Measurements from ENCODE around the gene TDRD6.

TDRD6 gene

DNA sequence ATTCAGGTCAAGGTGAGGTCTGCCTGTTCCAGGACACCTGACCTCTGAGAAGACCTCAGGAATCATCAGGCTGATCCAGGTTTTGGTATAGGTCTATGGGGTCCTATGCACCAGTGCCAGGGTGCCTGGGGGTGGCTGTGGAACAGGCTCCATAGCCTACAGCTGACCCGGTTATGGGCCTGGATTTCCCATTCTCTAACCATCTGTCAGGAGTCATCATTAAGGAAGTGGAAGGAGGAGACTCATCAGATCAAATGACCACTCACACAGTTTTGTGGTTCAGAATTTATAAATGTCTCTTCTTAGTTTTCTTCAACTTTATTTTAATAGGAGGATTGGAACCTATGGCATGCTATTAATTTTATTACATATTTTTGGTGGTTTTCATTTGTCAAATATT is 32.7 kb downstream of the TDRD6 start:
- no peak for DNase-seq (ENCODE audit: low spot score)
- TF ChIP-seq CTCF (IDR thresholded peaks at IDR 0.05; ENCODE audit: borderline replicate concordance, control extremely low read depth, extremely low read depth, insufficient read depth, missing control alignments): no peak
- in situ Hi-C loops (cut with MboI; ENCODE audit: low sequenced_read_pairs, unreplicated experiment): no loop called here

DNA sequence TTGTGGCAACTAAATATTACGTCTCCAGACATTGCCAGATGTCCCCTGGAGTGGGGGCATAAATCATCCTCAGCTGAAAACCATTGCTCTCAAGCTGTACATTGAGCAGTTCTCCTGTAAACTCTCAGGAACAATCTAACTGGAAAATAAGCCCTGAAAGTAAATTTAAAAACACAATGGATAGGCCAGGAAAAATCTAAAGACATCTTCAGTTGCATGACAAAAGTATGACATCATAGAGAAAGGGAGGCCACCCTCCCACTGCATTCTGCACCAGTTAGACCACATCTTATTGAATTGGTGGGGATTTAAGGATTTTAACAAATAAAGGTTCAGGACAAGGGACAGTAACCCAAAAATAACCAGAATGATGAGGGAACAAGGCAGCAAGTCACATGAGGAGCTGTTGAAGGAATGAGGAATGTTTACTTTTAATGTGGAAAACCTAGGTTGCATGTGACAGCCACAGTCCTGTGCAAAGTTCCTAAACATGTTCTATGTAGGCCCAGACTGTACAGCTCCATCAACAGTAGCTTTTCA is 42.2 kb downstream of the TDRD6 start:
- in situ Hi-C loops (cut with MboI; ENCODE audit: low sequenced_read_pairs, unreplicated experiment): no loop called here
- TF ChIP-seq CTCF (IDR thresholded peaks at IDR 0.05; ENCODE audit: borderline replicate concordance, control extremely low read depth, extremely low read depth, insufficient read depth, missing control alignments): no peak
- no peak for DNase-seq (ENCODE audit: low spot score)

DNA sequence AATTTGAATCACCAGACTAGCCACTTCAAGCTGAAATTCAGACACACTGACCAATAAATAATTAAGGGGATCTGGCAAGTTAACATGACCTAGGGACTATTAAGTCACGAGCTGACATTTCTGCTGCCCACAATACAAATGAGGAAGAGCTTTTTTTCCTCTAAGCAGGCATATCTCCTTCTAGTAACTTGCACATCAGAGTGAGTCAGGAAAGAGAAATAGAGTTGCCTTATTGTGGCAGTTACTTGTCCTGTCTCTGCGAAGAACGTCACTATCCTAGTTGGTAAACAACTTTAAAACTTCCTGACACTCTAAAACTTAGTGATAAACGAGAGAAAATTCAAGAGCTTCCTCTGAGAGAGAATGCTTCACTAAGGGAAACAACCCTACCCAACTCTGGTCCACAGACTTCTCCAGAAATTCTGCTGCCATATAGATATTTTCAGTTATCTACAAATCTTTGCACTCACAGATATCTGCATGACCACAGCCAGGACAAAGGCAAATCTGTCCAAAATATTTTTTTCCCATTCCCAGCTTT is 43.3 kb downstream of the TDRD6 start:
- no peak for TF ChIP-seq CTCF (IDR thresholded peaks at IDR 0.05; ENCODE audit: borderline replicate concordance, control extremely low read depth, extremely low read depth, insufficient read depth, missing control alignments)
- no peak for DNase-seq (ENCODE audit: low spot score)
- in situ Hi-C loops (cut with MboI; ENCODE audit: low sequenced_read_pairs, unreplicated experiment): no loop called here

GRCh38 chr6:46733341-46733801 is 45.7 kb downstream of the TDRD6 start:
- in situ Hi-C loops (cut with MboI; ENCODE audit: low sequenced_read_pairs, unreplicated experiment): no loop called here

GRCh38 chr6:46734867-46735719 is 47.4 kb downstream of the TDRD6 start, which contains the start of gene PLA2G7:
Gene PLA2G7, minus strand, starts transcription at chr6:46735375. Its CDS starts 12,484 bp downstream, at chr6:46722891.
- DNase-seq (ENCODE audit: low spot score): peak; percentile 23
- in situ Hi-C loops (cut with MboI; ENCODE audit: low sequenced_read_pairs, unreplicated experiment): no loop called here
- no peak for TF ChIP-seq CTCF (IDR thresholded peaks at IDR 0.05; ENCODE audit: borderline replicate concordance, control extremely low read depth, extremely low read depth, insufficient read depth, missing control alignments)

More at GRCh38 chr6:46733341-46733801, 45.7 kb downstream of the TDRD6 start:
- TF ChIP-seq CTCF (IDR thresholded peaks at IDR 0.05; ENCODE audit: borderline replicate concordance, control extremely low read depth, extremely low read depth, insufficient read depth, missing control alignments): no peak
- DNase-seq (ENCODE audit: low spot score): no peak

DNA sequence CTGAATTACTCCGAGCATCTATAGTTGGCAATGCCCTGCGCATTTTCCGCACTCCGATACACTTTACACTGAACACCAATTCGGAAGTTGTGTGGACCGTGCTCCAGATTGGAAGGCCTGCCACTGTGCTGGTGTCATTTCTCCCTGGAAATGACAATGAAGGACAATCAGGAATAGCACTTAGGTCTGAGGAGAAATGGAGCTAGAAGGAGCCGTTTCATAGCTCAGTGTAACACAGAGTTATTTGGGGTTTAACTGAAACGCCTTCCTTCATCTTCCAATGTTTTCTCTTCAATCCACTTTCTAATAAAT is 48.0 kb downstream of the TDRD6 start:
- no peak for TF ChIP-seq CTCF (IDR thresholded peaks at IDR 0.05; ENCODE audit: borderline replicate concordance, control extremely low read depth, extremely low read depth, insufficient read depth, missing control alignments)
- in situ Hi-C loops (cut with MboI; ENCODE audit: low sequenced_read_pairs, unreplicated experiment): no loop called here
- DNase-seq (ENCODE audit: low spot score): no peak
